Astrocyte of the cerebellum (primary cell): Measurements from ENCODE around the gene MYNN.

Experiments used
- DNase-seq: peaks from one replicate; pipeline ENCODE4 v3.0.0-alpha.2; 2011; ENCODE audit warnings: low read depth
- H3K4me3 ChIP-seq: 2 replicates; pipeline ENCODE4 v1.5.1; 2011; ENCODE audit warnings: mild to moderate bottlenecking, low read depth, low read length, moderate library complexity
- in situ Hi-C: cut with HindIII; loops from 2 replicates; pipeline ENCODE4 v1.10.0; 2017; ENCODE audit warnings: low sequenced_read_pairs
- TF ChIP-seq, protein P1 (sequence below): IDR thresholded peaks from 2 replicates; pipeline ENCODE4 v1.5.1; 2012; ENCODE audit warnings: low read length, low read depth, moderate library complexity, mild to moderate bottlenecking; ENCODE audit errors: missing control alignments

The MYNN gene

DNA sequence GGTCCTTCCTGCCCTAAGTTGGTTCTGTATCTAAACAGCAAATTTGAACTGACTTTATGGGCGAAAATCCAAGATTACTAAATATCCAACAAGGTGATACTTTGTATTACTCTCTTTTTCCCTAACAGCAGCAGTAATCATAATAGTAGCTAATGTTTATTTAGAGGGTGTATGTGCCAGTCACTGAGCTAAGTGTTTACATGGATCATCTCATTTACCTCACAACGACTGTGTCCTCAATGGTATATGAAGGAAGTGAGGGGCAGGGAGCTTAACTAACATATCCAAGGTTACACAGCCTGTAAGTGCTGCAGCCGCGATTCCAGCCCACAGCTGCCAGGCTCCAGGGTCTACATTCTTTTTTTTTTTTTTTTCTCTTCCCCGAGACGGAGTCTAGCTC is 49.8 kb downstream of the MYNN start:
- no peak for DNase-seq
- in situ Hi-C loops = no loop called here
- TF ChIP-seq, protein P1, sequence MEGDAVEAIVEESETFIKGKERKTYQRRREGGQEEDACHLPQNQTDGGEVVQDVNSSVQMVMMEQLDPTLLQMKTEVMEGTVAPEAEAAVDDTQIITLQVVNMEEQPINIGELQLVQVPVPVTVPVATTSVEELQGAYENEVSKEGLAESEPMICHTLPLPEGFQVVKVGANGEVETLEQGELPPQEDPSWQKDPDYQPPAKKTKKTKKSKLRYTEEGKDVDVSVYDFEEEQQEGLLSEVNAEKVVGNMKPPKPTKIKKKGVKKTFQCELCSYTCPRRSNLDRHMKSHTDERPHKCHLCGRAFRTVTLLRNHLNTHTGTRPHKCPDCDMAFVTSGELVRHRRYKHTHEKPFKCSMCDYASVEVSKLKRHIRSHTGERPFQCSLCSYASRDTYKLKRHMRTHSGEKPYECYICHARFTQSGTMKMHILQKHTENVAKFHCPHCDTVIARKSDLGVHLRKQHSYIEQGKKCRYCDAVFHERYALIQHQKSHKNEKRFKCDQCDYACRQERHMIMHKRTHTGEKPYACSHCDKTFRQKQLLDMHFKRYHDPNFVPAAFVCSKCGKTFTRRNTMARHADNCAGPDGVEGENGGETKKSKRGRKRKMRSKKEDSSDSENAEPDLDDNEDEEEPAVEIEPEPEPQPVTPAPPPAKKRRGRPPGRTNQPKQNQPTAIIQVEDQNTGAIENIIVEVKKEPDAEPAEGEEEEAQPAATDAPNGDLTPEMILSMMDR = no peak
- H3K4me3 ChIP-seq = no peak overlapping the region

GRCh38 chr3:169825316-169825715 is 52.1 kb downstream of the MYNN start:
- DNase-seq = no peak
- in situ Hi-C loops = no loop called here

DNA sequence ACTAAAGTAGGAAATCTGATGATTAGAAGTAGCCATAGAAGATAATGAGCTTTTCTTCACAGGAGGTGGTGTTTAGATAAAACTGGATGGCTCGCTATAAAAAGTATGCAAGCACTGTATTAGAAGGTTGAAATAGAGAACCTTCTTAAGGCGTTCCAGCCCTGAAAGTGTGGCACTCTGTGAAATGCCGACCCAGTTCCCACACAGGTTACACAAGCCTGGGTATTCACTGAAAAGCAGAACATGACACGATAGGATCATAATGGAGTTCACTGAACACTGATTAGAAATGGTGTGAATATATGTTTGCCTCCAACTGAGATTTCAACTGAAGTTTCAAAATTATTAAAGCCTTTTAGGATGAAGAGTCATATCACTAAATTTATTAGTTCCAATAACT is 54.5 kb downstream of the MYNN start:
- TF ChIP-seq, protein P1 = no peak
- in situ Hi-C loops = no loop called here
- DNase-seq = no peak
- no peak overlapping the region for H3K4me3 ChIP-seq

More at GRCh38 chr3:169825316-169825715, 52.1 kb downstream of the MYNN start:
- TF ChIP-seq, protein P1 = no peak
- no peak overlapping the region for H3K4me3 ChIP-seq

GRCh38 chr3:169835533-169835932 is 62.3 kb downstream of the MYNN start:
- no peak overlapping the region for H3K4me3 ChIP-seq
- TF ChIP-seq, protein P1 = no peak
- DNase-seq = no peak
- in situ Hi-C loops = no loop called here

- no peak overlapping the region for H3K4me3 ChIP-seq
- no peak for DNase-seq
- in situ Hi-C loops = no loop called here
- TF ChIP-seq, protein P1 = no peak
Measured at GRCh38 chr3:169836078-169836941, 63.1 kb downstream of the MYNN start.

- in situ Hi-C loops = no loop called here
- TF ChIP-seq, protein P1 = no peak
- no peak for DNase-seq
- H3K4me3 ChIP-seq = no peak overlapping the region
Measured at GRCh38 chr3:169836942-169837275, 63.7 kb downstream of the MYNN start.
